CD4-positive, alpha-beta T cell treated with Interleukin-15 for 1 hour (primary cell): Measurements from ENCODE around the gene IFI27L1.

Source experiments
- DNase-seq: peaks from one replicate; pipeline ENCODE4 v3.0.0-alpha.2; 2020

IFI27L1 gene

GRCh38 chr14:94080621-94081385 lies at the start of gene IFI27L1, which contains the start of gene DDX24:
Gene IFI27L1 (plus strand): TSS chr14:94081310. CDS start chr14:94096938, 15,628 bp downstream.
Gene DDX24 (minus strand): TSS chr14:94081202. CDS start chr14:94079742, 1,460 bp downstream.
- peak; percentile 97 for DNase-seq

GRCh38 chr14:94031883-94032279 lies 49.2 kb upstream of the IFI27L1 start:
- no peak for DNase-seq

- DNase-seq = no peak
Measured at GRCh38 chr14:94034886-94035285, 46.2 kb upstream of the IFI27L1 start.

- peak; percentile 65 for DNase-seq
Measured at GRCh38 chr14:94036313-94037167, 44.6 kb upstream of the IFI27L1 start.

GRCh38 chr14:94037954-94038353 lies 43.2 kb upstream of the IFI27L1 start:
- no peak for DNase-seq

GRCh38 chr14:94038510-94038909 lies 42.6 kb upstream of the IFI27L1 start:
- no peak for DNase-seq

GRCh38 chr14:94038921-94039629 lies 42.0 kb upstream of the IFI27L1 start:
- DNase-seq = no peak

GRCh38 chr14:94040247-94040646 lies 40.9 kb upstream of the IFI27L1 start:
- no peak for DNase-seq

- DNase-seq = no peak
Measured at GRCh38 chr14:94040796-94041195, 40.3 kb upstream of the IFI27L1 start.

GRCh38 chr14:94041551-94042346 lies 39.4 kb upstream of the IFI27L1 start:
- DNase-seq = no peak

GRCh38 chr14:94042433-94043091 lies 38.5 kb upstream of the IFI27L1 start:
- DNase-seq = no peak

GRCh38 chr14:94043111-94043755 lies 37.9 kb upstream of the IFI27L1 start:
- peak; percentile 16 for DNase-seq

GRCh38 chr14:94043756-94044475 lies 37.2 kb upstream of the IFI27L1 start:
- DNase-seq = peak; percentile 14

- DNase-seq = no peak
Measured at GRCh38 chr14:94044476-94045091, 36.5 kb upstream of the IFI27L1 start.

- DNase-seq = no peak
Measured at GRCh38 chr14:94045101-94045500, 36.0 kb upstream of the IFI27L1 start.

GRCh38 chr14:94045563-94046345 lies 35.4 kb upstream of the IFI27L1 start:
- peak; percentile 4 for DNase-seq

GRCh38 chr14:94046696-94047250 lies 34.3 kb upstream of the IFI27L1 start:
- no peak for DNase-seq

GRCh38 chr14:94047581-94047980 lies 33.5 kb upstream of the IFI27L1 start:
- no peak for DNase-seq
